ENCODE measurements around the gene CCL18.
"Not testable (repeated sequence)": the region's sequence is repeated elsewhere in the genome, so short reads cannot be mapped to it uniquely, and the experiment has no call there.

The CCL18 gene

GRCh38 chr17:36117505-36118382, 53.7 kb downstream of the CCL18 start:
- H3K4me3 ChIP-seq (ENCODE audit: low read depth, low read length), result no peak overlapping the region
- TF ChIP-seq CTCF (IDR thresholded peaks at IDR 0.05; ENCODE audit: borderline replicate concordance, insufficient read depth, low read depth, low read length), result no peak

- TF ChIP-seq CTCF (IDR thresholded peaks at IDR 0.05; ENCODE audit: borderline replicate concordance, insufficient read depth, low read depth, low read length), result no peak
- H3K4me3 ChIP-seq (ENCODE audit: low read depth, low read length), result no peak overlapping the region
Observed at GRCh38 chr17:36118477-36119353, 54.6 kb downstream of the CCL18 start.

- TF ChIP-seq CTCF (IDR thresholded peaks at IDR 0.05; ENCODE audit: borderline replicate concordance, insufficient read depth, low read depth, low read length), result no peak
- no peak overlapping the region for H3K4me3 ChIP-seq (ENCODE audit: low read depth, low read length)
Observed at GRCh38 chr17:36120221-36120620, 56.1 kb downstream of the CCL18 start.

- not testable (repeated sequence) for H3K4me3 ChIP-seq (ENCODE audit: low read depth, low read length)
Observed at GRCh38 chr17:36121099-36121498, 57.0 kb downstream of the CCL18 start.

Measured in GM12875 (cell line).